ENCODE data around the gene DYRK1A.

The DYRK1A gene

GRCh38 chr21:37337179-37337578 lies 29.4 kb upstream of the DYRK1A start:
- DNase-seq (ENCODE audit: low spot score), result no peak
- no peak for TF ChIP-seq CTCF (IDR thresholded peaks at IDR 0.05; ENCODE audit: borderline replicate concordance, control extremely low read depth, extremely low read depth, insufficient read depth, missing control alignments)
- in situ Hi-C loops (cut with MboI; ENCODE audit: low sequenced_read_pairs, unreplicated experiment), result no loop called here

GRCh38 chr21:37337831-37338230 lies 28.7 kb upstream of the DYRK1A start:
- no peak for TF ChIP-seq CTCF (IDR thresholded peaks at IDR 0.05; ENCODE audit: borderline replicate concordance, control extremely low read depth, extremely low read depth, insufficient read depth, missing control alignments)
- in situ Hi-C loops (cut with MboI; ENCODE audit: low sequenced_read_pairs, unreplicated experiment), result no loop called here
- DNase-seq (ENCODE audit: low spot score), result no peak

- DNase-seq (ENCODE audit: low spot score), result no peak
- no peak for TF ChIP-seq CTCF (IDR thresholded peaks at IDR 0.05; ENCODE audit: borderline replicate concordance, control extremely low read depth, extremely low read depth, insufficient read depth, missing control alignments)
- in situ Hi-C loops (cut with MboI; ENCODE audit: low sequenced_read_pairs, unreplicated experiment), result no loop called here
These were observed 27.7 kb upstream of the DYRK1A start for GRCh38 chr21:37338671-37339551.

- DNase-seq (ENCODE audit: low spot score), result no peak
- in situ Hi-C loops (cut with MboI; ENCODE audit: low sequenced_read_pairs, unreplicated experiment), result no loop called here
- no peak for TF ChIP-seq CTCF (IDR thresholded peaks at IDR 0.05; ENCODE audit: borderline replicate concordance, control extremely low read depth, extremely low read depth, insufficient read depth, missing control alignments)
These were observed 27.0 kb upstream of the DYRK1A start for GRCh38 chr21:37339552-37339939.

GRCh38 chr21:37341254-37341960 lies 25.2 kb upstream of the DYRK1A start:
- in situ Hi-C loops (cut with MboI; ENCODE audit: low sequenced_read_pairs, unreplicated experiment), result no loop called here
- DNase-seq (ENCODE audit: low spot score), result no peak
- no peak for TF ChIP-seq CTCF (IDR thresholded peaks at IDR 0.05; ENCODE audit: borderline replicate concordance, control extremely low read depth, extremely low read depth, insufficient read depth, missing control alignments)

GRCh38 chr21:37342046-37342632 lies 24.4 kb upstream of the DYRK1A start:
- DNase-seq (ENCODE audit: low spot score), result no peak
- TF ChIP-seq CTCF (IDR thresholded peaks at IDR 0.05; ENCODE audit: borderline replicate concordance, control extremely low read depth, extremely low read depth, insufficient read depth, missing control alignments), result no peak
- in situ Hi-C loops (cut with MboI; ENCODE audit: low sequenced_read_pairs, unreplicated experiment), result no loop called here
